Adipocyte (in vitro differentiated cells): ENCODE data around the gene ABO.
"Not testable (repeated sequence)": the region's sequence is repeated elsewhere in the genome, so short reads cannot be mapped to it uniquely, and the experiment has no call there.

Experiments
- DNase-seq: peaks from one replicate; pipeline ENCODE4 v3.0.0-alpha.2; 2015; ENCODE audit warnings: low read depth
- H3K27me3 ChIP-seq: replicated peaks from 2 replicates; pipeline ENCODE4 v1.7.0; 2013; ENCODE audit warnings: mild to moderate bottlenecking, low read length, moderate library complexity; ENCODE audit not compliant: control insufficient read depth, insufficient read depth
- H3K36me3 ChIP-seq: 2 replicates; pipeline ENCODE4 v1.7.0; 2013; ENCODE audit warnings: low read length, mild to moderate bottlenecking, moderate library complexity; ENCODE audit not compliant: control insufficient read depth, insufficient read depth, severe bottlenecking
- H3K4me1 ChIP-seq: 2 replicates; pipeline ENCODE4 v1.7.0; 2013; ENCODE audit warnings: mild to moderate bottlenecking, low read length, moderate library complexity; ENCODE audit not compliant: control insufficient read depth, insufficient read depth
- H3K4me3 ChIP-seq: 2 replicates; pipeline ENCODE4 v1.7.0; 2013; ENCODE audit warnings: mild to moderate bottlenecking, low read length, moderate library complexity
- H3K9ac ChIP-seq: 2 replicates; pipeline ENCODE4 v1.7.0; 2013; ENCODE audit warnings: mild to moderate bottlenecking, low read length, moderate library complexity
- H3K9me3 ChIP-seq: 2 replicates; pipeline ENCODE4 v1.7.0; 2013; ENCODE audit warnings: mild to moderate bottlenecking, low read length, moderate library complexity; ENCODE audit not compliant: control insufficient read depth

Gene ABO

DNA sequence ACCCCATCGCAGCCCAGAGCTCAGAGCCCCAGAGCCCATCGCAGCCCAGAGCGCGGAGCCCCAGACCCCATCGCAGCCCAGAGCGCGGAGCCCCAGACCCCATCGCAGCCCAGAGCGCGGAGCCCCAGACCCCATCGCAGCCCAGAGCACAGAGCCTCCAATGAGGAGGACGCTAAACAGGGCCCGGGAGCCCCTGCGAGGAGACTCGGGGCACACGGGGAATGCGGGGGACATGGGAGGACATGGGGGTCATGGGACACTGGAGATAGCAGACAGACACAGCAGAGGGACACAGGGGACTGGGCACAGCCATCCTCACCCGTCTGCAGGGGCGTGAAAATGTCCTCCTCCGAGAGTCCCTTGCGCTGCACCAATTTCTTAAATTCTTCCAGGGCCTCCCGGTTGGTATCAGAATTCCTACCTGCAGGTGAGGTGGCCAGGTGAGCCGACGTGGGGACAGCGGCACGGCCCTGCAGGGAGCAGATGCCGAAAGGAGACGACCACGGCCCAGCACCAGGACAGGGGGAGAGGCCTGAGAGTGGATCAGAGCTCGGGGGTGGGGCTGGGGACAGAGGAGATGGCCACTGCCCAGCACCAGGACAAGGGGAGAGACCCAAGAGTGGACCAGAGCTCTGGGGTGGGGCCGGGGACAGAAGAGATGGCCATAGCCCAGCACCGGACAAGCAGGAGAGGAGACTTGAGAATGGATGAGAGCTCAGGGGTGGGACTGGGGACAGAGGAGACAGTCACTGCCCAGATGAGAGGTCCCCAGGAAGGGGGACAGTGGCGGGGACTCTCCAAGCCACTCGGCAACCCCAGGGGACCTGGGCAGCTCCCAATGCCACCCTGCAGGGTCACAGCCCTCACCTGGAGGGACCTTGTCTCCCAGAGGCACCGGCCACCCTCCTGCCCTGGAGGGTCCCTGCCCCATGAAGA is 68.7 kb downstream of the ABO start:
- H3K36me3 ChIP-seq, result no peaks in the 10 kb centered on the region
- peaks cover 42% of the 10 kb centered on the region for H3K27me3 ChIP-seq
- no peak for DNase-seq
- H3K4me1 ChIP-seq, result no peaks in the 10 kb centered on the region
- H3K4me3 ChIP-seq, result no peak overlapping the region
- peaks cover 10% of the 10 kb centered on the region for H3K9me3 ChIP-seq
- no peak overlapping the region for H3K9ac ChIP-seq

DNA sequence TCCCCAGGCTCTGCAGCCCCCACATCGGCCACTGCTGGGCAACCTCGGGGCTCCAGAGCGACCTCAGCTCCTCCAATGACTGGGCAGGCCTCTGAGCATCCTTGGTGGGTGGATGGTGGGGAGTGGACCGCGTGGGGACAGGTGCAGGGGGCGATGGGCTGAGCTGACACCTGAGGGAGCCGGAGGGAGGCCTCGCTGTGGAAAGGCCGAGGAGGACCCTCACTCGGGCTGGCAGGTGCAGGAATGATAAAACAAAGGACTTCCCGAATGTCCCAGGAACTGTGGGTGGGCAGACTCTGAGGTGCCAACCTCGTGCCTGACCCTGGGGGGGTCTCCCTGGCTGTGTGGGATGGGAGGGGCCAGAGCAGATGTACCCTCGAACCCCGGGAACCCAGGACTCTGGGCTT is 69.5 kb downstream of the ABO start:
- H3K27me3 ChIP-seq, result peaks cover 42% of the 10 kb centered on the region

More for the DNA sequence above, 69.5 kb downstream of the ABO start:
- H3K9me3 ChIP-seq, H3K9ac ChIP-seq, DNase-seq, H3K36me3 ChIP-seq, H3K4me1 ChIP-seq, H3K4me3 ChIP-seq: not testable (repeated sequence)
